NCI-H446 (cell line): ENCODE data around the gene TMEM106A.
"Not testable (repeated sequence)": the region's sequence is repeated elsewhere in the genome, so short reads cannot be mapped to it uniquely, and the experiment has no call there.

Experiments
- DNase-seq, 2 experiments: peaks; one replicate each; lab custom pipeline; 2025; lab: John Stamatoyannopoulos, UW

TMEM106A gene, protein sequence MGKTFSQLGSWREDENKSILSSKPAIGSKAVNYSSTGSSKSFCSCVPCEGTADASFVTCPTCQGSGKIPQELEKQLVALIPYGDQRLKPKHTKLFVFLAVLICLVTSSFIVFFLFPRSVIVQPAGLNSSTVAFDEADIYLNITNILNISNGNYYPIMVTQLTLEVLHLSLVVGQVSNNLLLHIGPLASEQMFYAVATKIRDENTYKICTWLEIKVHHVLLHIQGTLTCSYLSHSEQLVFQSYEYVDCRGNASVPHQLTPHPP

DNA sequence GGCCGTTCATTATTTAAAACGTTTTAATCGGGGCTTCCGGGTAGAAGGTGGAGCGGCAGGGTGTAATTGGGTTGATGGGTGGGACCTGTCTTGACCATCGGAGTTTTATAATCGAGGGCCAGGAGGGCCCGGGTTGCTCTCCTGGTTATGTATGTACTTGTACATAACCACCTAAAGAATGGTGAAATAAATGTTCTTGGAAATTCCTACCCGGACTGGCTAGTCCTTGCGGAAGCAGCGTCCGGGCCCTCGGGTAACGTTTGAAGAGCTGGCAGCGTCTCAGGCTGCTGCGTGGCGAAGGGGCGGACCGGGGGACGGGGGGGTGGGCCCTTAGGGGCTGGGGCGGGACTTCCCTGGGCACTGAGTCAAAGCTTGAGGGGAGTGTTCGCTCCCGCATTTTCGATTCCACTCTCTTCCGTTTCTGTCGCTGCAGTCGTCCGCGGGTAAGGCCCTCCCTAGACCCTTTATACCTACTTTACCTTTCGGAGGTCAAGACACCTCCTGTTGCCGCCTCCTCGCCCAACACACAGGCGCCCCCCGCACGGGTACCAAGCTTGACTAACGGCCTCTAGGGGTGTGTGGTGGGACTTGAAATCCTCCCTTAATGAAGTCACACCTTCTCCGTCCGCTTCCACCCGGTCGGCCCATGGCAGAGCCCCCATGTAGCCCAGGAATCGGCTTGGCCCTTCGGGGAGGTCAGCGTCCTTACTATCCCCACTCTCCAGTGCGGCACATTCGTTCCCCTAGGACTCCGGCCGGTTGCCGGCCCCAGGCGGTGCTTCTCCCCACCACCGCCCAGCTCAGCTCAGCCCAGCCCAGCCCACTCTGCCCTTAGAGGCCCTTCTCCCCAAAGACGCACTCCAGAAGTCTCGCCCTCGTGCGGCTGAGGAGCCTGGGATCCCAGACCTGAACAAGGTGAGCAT, at the start of gene TMEM106A:
TMEM106A (plus strand) TSS at position 396 of the 923 bp plus-strand sequence. CDS start 1,167 bp downstream, outside the sequence.
- DNase-seq = no peak

DNA sequence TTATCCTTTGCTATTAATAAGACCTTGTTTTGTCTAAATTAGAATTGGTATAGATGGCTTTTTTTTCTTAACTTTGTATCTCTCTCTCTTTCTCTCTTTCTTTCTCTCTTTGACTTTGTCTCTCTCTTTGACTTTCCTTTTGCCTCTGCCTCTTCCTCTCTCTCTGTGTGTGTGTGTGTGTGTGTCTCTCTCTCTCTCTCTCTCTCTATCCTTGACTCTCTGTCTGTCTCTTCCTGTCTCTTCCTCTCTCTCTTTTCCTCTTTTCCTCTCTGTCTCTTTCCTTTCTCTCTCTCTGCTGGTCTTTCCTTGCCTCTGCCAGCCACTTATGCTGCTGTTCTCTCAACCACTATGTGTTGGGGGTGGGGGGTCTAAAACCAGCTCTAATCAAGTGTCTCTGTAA, 45.7 kb upstream of the TMEM106A start:
- DNase-seq = not testable (repeated sequence)

DNA sequence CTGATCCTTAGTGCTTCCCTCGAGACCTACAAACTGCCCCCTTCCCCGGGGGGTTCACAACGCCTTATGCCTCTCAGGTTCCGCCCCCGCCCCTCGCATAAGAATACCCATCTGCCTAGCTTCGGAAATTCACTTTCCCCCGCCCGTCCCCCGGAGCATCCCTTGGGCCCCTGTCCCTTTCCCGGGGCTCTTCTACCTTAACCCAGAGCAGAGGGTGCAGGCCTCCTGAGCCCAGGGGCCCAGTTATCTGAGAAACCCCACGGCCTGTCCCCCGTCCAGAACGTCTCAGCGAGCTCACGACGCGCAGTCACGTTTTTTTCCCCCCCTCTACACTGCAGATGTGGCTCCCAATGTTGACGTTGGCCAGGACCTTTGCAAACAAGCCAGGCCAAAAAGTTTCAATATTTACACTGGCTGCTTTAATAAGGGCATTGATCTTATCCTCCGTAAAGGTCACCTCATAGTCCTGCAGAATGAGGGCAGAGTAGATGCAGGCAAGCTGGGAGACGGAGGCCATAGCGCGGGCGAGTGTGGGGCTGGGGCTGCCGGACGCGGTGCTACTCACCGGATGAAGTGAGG, 42.0 kb upstream of the TMEM106A start:
- DNase-seq = peak in 1 of 2 experiments; percentile 3

DNA sequence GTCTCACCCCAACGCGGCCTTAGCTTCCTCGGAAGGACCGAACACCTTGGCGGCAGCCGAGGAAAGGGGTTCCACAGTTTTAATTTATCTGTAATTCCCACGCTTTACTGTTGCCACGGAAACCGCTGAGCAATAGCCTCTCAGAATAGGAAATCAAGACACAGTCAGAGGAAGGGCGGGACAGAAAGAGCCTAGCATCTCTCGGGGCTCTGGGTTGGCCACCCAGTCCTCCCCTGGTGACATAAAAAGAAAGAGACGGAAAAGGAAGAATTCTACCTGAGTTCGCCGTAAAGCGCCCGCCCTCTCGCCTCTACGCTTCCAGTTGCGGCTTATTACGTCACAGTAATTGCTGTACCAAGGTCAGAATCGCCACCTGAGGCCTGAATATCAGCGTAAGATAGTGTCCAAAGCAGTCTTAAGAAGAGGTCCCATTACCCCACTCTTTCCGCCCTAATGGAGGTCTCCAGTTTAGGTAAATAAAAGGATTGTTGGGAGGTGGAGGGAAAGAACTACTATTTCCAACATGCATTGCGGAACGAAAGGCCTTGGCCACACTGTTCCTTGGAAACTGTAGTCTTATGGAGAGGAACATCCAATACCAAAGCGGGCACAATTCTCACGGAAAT, 41.4 kb upstream of the TMEM106A start:
- DNase-seq = peak; percentile 82 to 86

DNA sequence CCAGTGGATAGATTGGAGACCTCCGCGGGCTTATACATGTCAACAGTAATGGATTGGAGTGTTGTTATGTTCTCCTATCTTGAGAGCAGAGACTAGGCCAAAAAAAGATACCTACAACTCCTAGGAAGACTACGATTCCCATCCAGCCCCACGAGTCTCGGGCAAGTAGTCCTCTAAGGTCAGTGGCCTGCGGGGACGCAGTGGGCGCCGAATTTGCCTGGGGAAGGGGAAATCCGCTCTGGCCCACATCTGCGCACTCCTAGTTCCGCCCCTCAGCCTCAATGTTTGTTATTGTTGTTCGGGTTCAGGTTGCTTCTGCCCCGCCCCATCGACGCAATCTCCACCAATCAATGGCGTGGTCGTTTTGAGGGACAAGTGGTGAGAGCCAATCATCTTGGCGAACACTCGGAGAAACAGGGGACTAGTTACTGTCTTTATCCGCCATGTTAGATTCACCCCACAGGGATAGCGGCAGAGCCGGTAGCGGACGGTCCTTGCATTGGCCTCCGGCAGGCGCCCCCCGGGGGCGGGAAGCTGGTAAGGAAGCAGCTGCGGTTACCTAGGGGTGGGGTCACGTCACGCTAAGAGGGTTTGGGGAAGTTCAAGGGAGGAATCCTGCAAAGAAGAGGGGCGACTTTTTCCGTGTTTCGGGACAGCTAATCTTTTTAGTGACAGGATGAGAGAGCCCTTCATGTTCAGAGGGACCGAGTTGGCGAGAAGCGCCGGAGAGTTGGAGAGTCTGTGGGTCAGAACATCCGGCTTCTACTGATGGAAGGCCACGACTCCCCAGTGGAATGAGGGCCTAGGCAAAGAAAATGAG, 40.7 kb upstream of the TMEM106A start, which contains the start of gene NBR1:
NBR1 (plus strand) TSS at position 449 of the 820 bp plus-strand sequence. CDS start 4,586 bp downstream, outside the sequence.
- DNase-seq = peak; percentile 97

DNA sequence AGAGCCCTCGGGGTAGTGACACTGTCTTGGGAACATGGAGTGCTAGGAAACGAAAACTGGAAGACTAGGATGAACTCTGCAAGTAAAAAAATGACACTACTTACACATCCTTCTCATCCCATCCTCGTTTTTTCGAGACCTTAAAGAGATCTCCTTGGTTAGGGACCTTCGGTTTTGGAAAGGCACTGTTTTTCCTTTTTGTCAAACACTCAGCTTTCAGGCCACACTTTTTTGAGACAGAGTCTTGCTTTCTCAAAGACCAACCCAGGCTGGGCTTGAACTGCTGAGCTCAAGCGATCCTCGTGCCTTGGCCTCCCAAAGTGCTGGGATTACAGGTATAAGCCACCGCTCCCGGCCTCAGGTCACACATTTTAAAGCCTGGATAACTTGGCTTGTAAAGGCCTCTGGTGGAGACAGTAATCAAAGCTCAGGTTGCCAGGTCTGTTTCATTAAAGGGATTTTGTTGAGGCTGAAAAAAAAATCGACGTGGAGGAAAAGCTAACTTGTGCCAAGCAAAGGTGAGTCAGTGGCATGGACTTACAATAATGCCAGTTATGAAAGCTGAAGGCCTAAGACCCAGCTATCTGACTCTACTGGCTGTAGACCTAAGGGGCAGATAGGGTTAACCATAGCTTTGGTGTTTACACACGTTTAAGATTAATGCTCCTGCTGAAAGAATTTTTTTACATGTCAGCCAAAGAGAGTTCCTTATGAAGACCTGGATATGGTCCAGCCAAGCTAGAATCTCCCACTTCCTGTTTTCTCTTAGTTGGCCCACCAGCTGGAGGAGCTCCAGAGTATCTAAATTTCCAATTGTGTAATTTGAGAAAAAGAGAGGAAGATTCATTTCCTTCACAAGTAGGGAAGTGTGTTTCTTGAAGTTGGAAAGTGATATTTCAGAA, 39.8 kb upstream of the TMEM106A start:
- DNase-seq = peak; percentile 19 to 33

DNA sequence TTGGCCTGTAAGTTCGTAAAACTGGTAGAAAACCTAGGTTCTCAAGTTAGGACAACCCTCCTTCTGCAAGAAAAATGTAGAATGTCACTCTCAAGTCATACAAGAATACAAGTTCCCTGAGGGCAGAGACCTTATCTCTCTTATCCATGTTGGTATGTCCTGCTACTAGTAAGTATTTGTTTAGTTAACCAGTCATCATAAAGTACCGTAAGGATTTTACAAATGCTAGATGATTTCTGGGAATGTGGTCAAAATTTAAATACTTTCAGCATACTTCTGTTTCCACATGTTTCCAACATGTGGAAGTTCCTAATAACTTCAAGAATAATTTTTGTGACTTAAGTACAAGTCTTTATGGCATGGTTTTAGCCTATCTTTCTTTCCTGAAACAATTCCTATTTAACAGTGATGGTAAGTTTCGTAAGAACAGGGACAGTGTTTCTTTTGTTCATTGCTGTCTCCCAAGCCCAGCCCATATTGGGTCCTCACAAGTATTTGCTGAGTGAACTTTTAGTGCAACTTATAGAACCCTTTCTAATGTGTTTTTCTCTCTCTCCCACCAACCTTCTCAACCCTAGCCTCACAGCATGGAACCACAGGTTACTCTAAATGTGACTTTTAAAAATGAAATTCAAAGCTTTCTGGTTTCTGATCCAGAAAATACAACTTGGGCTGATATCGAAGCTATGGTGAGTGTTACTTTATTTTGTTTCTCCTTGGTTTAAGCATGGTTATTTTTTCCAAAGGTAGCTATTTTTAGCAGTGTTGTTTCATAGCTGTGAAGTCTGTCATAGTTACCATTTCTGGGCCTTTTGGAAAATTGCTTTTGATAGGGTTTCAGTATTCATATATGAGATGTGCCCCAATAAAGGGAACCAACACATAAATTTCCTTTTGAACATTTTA, 36.2 kb upstream of the TMEM106A start:
- DNase-seq = no peak

DNA sequence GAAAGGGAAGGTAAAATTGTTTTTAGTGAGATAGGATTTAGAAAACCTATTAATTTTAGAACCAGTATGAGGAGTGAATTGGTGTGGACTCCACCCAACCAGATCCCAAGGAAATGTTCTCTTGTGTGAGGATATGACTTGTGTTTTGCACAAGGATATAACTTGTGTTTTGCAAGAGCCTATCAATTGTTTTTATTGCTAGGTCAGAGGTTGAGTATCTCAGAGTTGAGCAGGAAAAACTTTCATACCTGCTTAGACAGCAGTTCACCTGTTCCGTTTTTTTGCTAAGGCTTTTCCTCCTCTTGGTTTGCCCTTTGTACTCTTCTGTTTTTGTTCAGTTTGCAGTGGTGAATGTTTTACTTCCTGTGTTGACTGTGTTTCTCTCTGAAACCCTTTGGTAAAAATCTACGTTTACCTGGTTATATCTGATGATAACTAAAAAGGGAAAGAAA, 35.5 kb upstream of the TMEM106A start:
- no peak for DNase-seq

DNA sequence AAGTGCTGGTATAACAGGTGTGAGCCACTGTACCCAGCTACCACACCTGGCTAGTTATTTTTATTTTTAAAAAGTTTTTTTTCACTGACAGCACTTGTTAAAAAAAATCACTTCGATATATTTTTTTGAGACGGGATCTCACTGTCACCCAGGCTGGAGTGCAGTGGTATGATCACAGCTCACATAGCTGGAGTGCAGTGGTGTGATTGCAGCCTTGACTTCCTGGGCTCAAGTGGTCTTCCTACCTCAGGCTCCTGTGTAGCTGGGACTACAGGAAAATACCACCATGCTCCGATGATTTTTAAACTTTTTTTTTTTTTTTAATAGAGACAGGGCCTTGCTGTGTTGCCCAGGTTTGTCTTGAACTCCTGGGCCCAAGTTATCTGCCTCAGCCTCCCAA, 27.8 kb upstream of the TMEM106A start:
- DNase-seq = no peak

DNA sequence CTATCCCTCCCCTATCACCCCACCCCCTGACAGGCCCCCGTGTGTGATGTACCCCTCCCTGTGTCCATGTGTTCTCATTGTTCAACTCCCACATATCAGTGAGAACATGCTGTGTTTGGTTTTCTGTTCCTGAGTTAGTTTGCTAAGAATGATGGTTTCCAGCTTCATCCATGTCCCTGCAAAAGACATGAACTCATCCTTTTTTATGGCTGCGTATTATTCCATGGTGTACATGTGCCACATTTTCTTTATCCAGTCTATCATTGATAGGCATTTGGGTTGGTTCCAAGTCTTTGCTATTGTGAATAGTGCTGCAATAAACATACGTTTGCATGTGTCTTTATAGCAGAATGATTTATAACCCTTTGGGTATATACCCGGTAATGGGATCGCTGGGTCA, 25.0 kb upstream of the TMEM106A start:
- not testable (repeated sequence) for DNase-seq

DNA sequence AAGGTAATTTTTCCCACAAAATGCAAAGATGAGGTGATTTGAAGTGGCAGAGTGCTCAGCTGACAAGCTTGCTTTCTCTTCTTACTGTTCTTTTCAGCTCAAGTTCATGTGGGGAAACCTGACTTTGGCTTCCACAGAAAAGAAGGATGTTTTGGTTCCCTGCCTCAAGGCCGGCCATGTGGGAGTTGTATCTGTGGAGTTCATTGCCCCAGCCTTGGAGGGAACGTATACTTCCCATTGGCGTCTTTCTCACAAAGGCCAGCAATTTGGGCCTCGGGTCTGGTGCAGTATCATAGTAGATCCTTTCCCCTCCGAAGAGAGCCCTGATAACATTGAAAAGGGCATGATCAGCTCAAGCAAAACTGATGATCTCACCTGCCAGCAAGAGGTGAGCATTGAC, 18.4 kb upstream of the TMEM106A start:
- no peak for DNase-seq

DNA sequence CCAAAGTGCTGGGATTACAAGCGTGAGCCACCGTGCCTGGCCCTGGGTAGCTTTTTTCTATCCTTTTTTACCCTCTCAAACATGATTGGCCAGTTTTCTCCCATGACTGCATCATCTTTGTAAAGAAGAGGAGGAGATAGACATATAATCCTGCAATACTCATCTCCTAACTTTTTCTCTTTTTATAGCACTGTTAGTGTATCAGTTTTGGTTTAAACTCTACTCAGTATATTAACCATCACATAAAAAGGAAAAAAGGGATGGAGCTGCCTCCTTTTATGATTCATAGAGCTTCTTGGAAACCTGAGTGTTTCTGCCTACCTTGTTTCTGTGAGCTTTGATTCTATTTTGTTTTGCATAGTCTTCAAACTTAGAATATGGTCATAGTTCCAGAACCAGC, 12.0 kb upstream of the TMEM106A start:
- DNase-seq = no peak

DNA sequence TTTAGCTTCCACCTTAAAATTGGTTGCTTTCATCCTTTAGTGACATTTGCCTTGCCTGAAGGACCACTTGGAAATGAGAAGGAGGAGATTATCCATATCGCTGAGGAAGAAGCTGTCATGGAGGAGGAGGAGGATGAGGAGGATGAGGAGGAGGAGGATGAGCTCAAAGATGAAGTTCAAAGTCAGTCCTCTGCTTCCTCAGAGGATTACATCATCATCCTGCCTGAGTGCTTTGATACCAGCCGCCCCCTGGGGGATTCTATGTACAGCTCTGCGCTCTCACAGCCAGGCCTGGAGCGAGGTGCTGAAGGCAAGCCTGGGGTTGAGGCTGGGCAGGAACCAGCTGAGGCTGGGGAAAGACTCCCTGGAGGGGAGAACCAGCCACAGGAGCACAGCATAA, 11.5 kb upstream of the TMEM106A start:
- DNase-seq = no peak

DNA sequence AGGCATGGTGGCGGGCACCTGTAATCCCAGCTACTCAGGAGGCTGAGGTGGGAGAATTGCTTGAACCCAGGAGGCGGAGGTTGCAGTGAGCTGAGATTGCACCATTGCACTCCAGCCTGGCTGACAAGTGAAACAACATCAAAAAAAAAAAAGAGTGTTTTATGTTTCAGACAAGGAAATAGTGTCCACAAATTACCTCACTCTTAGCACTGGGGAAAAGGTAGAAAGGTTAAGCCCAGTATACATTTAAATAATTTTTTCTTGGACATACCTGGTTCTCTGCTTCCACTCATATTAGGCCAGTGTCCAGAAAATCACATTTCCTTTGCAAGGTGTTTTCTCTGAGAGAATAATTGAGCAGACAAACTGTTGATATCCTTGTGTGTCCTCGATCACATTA, 8.7 kb upstream of the TMEM106A start:
- not testable (repeated sequence) for DNase-seq

DNA sequence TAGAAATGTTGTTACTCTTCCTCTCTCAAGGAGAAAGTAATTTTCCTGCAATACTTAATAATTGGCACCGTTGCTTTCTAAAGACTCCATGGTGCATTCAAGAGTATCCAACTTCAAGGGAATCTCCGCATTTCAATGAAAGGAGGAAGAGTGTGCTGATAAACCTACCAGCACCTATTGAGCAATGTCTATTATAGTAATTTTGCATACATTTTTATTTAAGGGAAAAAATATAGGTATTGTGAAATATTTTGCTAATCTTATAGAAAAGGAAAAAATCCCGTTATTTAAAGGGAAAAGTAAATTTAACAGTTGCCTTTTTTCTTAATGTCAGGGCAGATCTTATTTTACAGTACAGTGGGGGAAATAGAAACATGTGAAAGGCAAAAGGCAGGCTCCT, 1.1 kb upstream of the TMEM106A start:
- no peak for DNase-seq

DNA sequence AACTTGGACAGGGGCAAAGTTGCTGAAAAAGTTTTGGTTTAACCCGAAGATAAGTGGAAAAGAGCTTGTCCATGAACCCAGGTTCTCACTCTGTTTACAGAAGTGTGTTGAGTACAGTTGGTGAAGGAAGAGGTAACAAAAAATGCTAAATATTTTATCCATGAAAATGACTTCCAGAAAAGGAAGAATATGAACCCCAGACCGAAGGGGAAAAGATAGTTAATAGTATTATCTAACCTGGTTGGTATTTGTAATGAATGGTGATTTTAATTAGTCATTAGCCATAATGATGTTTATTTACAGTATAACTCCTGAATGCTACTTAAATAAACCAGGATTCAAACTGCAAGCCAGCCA, 574 bp upstream of the TMEM106A start:
- DNase-seq = no peak

DNA sequence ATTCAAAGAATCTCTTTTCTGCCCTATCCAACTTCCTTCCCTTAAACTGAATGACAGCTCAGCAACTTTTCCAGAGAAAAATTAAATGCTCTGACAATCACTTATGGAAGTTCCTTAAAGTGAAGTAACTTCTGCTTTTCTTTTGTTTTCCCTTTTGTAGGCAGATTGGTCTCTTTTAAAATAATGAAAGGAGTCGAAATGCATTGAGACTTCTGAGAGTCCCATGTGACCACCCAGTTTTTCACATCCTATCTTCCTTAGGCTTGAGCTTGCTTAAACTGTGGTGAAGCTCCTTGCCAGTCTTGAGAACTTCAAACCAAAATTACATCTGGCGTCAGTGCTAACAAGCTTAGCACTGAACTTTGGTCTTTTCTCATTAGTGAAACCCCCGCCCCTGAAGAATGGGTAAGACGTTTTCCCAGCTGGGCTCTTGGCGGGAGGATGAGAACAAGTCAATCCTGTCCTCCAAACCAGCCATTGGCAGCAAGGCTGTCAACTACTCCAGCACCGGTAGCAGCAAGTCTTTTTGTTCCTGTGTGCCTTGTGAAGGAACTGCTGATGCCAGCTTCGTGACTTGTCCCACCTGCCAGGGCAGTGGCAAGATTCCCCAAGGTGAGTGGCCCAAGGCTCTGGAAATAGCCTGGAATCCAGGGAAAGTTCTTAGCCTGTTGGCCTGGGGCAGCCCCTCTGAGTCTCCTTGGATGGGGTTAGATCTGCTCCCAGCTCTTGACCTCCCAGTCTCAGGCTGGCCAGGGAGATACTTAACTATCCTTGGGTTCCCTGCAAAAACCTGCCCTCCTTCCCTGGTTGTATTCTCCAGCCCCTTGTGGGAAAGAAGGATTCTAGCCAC, 1.2 kb downstream of the TMEM106A start:
- no peak for DNase-seq

DNA sequence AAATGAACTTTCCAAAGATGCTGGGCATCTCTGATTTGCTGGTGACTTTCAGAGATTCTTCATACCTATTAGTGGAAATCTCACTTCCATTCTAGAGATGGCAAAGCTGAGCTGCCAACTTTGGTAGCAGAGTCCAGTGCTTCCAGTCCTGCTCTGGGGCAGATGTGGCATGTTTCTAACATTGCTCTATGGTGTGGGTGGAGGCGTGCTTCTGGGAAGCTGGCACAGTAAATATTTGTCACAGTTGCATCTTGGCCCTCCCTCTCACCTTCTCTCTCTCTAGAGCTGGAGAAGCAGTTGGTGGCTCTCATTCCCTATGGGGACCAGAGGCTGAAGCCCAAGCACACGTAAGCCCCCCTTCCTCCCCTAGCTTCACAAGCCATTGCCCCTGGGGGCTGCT, 1.9 kb downstream of the TMEM106A start:
- DNase-seq = no peak
